Embryonic facial prominence (tissue), 1 donor: Measurements from ENCODE around the gene LCN1.
"Not testable (repeated sequence)": the region's sequence is repeated elsewhere in the genome, so short reads cannot be mapped to it uniquely, and the experiment has no call there.

Experiments
- DNase-seq: peaks from one replicate; pipeline ENCODE4 v3.0.0-alpha.2; 2016; ENCODE audit errors: extremely low spot score

Gene LCN1

GRCh38 chr9:135522137-135522877, 1.1 kb downstream of the LCN1 start:
- no peak for DNase-seq

DNA sequence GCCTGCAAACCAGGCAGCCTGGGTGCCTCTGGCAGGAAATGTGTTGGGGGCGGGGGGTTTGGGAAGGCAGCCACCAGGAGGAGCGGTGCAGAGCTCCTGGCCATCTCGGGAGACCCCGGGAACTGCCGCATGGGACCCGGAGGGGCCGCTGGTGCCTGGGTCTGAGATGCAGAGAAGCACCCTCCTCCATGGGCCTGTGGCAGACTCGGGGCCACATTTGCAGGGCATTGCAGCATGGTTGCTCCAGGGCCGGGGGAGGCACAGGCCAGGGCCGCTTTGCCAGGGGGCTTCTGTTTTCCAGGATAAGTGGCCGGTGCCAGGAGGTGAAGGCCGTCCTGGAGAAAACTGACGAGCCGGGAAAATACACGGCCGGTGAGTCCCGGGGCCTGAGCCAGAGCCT, 1.7 kb downstream of the LCN1 start:
- DNase-seq = no peak

GRCh38 chr9:135523521-135524129, 2.4 kb downstream of the LCN1 start:
- DNase-seq = no peak

- DNase-seq = no peak
Measured at GRCh38 chr9:135524130-135524861, 3.1 kb downstream of the LCN1 start.

GRCh38 chr9:135525241-135526088, 4.2 kb downstream of the LCN1 start:
- no peak for DNase-seq

- DNase-seq = no peak
Measured at GRCh38 chr9:135526089-135526729, 5.0 kb downstream of the LCN1 start.

DNA sequence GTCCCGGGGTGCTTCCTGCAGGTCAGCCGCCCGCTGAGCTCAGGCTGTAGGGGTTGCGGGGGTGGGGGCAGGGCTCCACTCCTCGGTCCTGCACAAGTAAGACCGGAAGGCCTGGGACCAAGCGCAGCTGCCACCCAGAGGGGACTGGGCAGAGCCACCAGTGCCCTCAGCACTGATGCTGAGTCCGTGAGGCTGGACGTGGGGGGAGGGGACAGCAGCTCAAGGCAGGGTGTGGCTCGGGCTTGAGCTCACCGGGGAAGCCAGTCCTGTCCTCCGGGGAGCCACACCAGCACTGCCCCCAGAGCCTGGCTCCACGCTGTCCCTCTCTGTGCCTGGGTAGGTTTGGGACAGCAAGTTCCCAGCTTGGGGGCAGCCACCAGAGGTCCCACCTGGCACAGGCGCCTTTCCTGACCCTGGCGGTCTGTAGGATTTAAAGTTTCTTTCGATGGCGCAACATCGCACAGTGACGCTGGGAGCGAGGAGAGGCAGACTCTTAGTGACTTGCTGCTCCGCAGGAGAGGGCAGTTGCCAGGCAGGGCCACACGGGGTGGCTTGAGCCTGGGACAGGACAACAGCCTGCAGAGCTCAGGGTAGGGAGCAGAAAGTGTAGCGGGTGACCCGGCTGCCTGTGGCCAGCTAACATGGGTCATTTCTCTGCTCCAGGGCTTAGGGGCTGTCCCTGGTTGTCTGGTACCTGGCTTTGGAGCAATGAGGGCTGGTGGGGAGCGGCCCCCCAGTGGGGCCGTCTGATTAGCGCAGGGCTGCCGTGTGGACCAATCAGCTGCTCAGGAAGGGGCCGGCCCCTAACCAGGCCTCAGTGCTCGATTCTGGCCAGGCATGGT, 5.7 kb downstream of the LCN1 start:
- DNase-seq = no peak

- DNase-seq = not testable (repeated sequence)
Measured at GRCh38 chr9:135528842-135529435, 7.7 kb downstream of the LCN1 start.

DNA sequence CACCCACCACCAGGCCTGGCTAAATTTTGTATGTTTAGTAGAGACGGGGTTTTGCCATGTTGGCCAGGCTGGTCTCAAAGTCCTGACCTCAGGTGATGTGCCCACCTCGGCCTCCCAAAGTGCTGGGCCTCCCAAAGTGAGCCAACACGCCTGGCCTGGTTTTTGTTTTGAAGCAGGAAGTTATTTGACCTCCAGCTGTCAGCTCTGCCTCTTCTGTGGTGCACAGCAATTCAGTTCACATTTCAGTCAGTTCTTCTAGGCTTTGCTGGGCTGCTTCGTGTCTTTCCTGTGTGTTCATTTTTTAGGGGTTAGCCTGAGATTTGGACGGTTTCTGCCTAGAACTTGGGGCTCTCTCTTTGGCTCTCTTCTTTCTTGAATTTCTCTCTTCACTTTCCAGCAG, 8.9 kb downstream of the LCN1 start:
- no peak for DNase-seq

- DNase-seq = no peak
Measured at GRCh38 chr9:135531096-135531495, 9.9 kb downstream of the LCN1 start.

- no peak for DNase-seq
Measured at GRCh38 chr9:135533113-135533512, 11.9 kb downstream of the LCN1 start.

DNA sequence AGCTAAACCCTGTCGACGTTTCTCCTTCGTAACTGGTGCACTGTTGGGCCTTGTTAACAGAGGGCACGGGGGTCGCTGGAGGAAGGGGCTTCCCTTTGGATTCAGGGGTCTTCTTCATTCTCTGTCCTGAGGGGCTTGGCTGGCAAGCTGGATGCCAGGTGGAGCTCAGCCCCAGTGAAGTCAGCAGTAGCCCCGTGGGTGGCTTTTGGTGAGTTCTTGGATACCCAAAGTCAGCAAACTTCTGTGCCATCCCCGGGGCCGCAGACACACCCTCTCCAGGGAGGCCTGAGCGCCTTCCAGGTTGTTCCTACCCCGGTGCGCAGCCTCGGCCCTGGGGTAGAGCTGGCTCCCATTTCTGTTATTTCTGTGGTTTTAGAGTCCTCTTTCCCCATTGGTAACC, 12.4 kb downstream of the LCN1 start:
- DNase-seq = no peak

DNA sequence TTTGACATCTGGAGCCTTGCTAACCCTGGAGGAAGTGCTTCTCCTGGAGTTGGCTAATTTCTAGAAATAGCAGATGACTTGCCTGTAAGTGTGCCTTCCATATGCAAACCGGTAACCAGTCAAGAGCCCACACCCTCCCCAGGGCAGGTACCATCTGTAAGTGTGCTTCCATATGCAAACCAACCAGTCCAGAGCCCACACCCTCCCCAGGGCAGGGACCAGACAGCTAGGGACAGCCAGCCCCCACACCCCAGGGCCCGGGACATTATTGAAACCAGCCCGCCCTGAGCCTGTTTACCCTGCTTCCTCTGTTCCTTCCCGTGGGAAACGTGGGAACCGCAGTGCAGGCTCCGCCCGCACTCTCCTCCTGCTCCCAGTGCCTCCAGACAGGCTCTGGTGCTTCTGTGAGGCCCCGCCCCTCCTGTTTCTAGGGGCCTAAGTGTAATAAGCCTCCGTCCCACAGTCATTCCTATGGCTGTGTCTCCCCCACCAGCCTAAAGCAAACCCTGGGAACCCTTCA, 13.0 kb downstream of the LCN1 start:
- not testable (repeated sequence) for DNase-seq

- DNase-seq = not testable (repeated sequence)
Measured at GRCh38 chr9:135534826-135535225, 13.6 kb downstream of the LCN1 start.

GRCh38 chr9:135535631-135536030, 14.4 kb downstream of the LCN1 start:
- DNase-seq = not testable (repeated sequence)

- no peak for DNase-seq
Measured at GRCh38 chr9:135536216-135536615, 15.0 kb downstream of the LCN1 start.

DNA sequence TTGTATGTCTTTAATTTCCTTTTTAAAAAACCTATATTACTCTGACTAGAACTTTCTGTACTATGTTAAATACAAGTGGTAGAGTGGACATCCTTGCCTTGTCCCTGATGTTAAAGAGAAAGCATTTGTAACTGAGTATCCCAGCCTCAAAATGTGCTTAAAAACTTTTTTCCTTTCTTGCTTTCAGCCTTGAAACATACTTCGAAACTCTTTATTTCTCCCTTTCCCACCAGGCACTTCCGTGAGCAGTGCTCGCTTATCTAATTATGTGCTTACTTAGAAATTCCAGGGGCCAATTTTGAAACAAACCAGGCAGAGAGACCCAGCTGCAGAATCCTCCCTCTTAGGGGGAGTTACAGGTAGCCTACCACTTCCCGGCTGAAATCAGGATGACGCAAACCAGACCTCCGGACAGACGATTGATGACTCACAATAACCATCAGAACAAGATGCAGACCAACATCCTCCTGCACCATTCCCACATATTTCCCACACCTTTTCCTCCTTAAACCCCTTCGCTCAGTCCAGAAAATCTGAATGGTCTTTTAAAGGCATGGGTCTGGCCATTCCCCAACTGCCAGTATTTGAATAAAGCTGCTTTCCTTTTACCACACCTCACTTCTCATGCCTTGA, 22.1 kb downstream of the LCN1 start:
- not testable (repeated sequence) for DNase-seq

DNA sequence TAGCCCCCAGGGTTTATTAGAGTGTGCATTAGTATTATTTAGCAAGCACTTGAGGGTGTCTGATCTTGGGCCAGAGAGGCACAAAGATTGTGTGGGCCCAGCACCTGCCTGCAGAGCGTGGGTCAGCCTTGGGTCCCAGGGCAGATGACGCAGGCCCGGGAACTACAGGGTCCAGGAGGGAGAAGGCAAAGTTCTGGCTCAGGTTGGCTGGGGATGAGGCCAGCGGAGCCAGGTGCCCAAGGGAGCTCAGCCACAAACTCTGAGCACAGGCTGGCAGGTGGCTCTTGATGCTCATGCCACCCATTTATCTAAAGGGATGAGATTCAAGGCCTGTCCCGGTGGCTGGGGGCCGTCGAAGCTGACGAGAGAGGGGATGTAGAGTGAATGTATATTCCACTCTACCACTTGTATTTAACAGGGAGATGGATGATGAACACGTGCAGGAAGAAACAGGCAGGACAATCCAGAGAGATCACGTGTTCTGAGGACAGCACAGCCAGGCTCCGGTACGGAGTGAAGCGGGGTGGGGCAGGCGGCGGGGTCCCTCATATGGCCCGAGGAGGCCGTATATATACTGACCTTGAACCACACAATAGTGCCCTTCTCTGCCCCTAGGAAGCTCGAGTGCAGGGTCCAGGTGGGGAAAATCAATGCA, 23.9 kb downstream of the LCN1 start:
- no peak for DNase-seq

GRCh38 chr9:135545646-135546176, 24.5 kb downstream of the LCN1 start, which contains the start of gene OBP2A:
OBP2A (plus strand) TSS chr9:135546126; CDS start chr9:135546181, 55 bp downstream.
- DNase-seq = not testable (repeated sequence)
